Spleen (tissue), 7 donors: ENCODE results near the gene EGFR.

Experiments used
- CTCF ChIP-seq, 11 experiments: fragments of 200-600 bp in 7 of 11; fragments of 450-650 bp in 4 of 11; sonication (generic) in 4 of 11; IDR thresholded peaks in 8 of 11; conservative IDR thresholded peaks in 3 of 11; 1 replicate in 7 of 11; 2 replicates in 4 of 11; pipeline versions ENCODE4 v1.4.0 to v1.8.0; 2016 to 2021; ENCODE audit warnings: antibody characterized with exemption in 11 of 11, inconsistent platforms in 4 of 11, mild to moderate bottlenecking in 1 of 11
- POLR2AphosphoS5 ChIP-seq, 3 donors: sonication (generic); formaldehyde crosslinking; IDR thresholded peaks; one replicate each; pipeline ENCODE4 v1.5.1; 2017; ENCODE audit warnings: antibody characterized with exemption in 3 of 3
- donor health status: DM: no; HTN: no; CAD: no; lungs with moderate emphysema.
- donor health status: DM: no; HTN: no; CAD: no.
- donor health status: DM: no; HTN: no; CAD: no.

- TF ChIP-seq CTCF (IDR thresholded peaks at IDR 0.05 in 8 of 11, conservative IDR thresholded peaks at IDR 0.05 in 3 of 11) (no peak), POLR2AphosphoS5 (IDR thresholded peaks at IDR 0.05) (no peak)
Observed at GRCh38 chr7:55105952-55106351, 87.1 kb downstream of the EGFR start.
